WI38 (cell line): ENCODE data around the gene ISCU.
"Not testable (repeated sequence)": the region's sequence is repeated elsewhere in the genome, so short reads cannot be mapped to it uniquely, and the experiment has no call there.

Experiments used
- H3K4me3 ChIP-seq: 2 replicates; pipeline ENCODE4 v1.5.1; 2011; ENCODE audit warnings: low read depth, mild to moderate bottlenecking, control low read depth, low read length
- TF ChIP-seq, protein P1 (sequence below): IDR thresholded peaks from 2 replicates; pipeline ENCODE4 v1.5.1; 2012; ENCODE audit warnings: low read depth, mild to moderate bottlenecking, control low read depth, low read length

ISCU gene

DNA sequence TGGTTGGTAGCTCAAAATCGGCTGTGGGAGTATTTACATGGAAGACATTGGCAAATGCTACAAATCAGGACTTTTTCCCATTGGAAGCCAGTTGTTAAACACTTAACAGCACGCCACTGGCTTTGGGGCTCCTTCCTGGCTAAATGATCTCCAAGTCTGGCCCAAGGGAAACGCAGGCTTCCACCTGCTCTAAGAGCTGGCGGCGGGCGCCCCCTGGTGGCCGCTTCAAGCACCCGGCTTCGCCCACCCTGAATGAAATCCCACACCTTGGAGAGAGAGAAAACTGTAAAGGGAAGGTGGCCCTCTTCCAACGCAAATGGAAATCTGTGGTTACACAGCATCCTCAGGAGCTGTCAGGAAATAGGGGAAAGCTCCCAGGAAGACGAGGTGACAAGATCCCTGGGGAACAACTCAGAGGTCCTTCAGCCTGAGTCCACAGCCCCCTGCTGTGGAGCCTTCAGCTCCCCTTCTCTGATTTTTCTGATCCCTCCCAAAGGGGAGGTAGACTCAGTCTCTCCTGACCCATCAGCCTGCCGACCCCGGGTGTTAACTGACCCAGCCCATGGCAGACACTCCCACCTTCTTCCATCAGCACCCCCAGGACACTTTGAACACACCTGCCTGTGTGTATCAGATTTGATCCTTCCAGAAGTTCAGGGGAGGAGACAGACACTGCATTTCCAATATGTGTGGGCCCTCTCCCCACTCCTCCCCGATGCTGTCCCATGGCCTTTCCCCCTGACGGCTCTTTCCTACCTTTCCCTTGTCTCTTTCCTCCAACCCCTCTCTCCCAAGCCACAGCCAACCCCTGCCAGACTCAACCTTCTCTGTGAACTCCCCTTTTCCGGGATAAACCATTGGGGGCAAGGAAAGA, 55.9 kb downstream of the ISCU start:
- TF ChIP-seq, protein P1, sequence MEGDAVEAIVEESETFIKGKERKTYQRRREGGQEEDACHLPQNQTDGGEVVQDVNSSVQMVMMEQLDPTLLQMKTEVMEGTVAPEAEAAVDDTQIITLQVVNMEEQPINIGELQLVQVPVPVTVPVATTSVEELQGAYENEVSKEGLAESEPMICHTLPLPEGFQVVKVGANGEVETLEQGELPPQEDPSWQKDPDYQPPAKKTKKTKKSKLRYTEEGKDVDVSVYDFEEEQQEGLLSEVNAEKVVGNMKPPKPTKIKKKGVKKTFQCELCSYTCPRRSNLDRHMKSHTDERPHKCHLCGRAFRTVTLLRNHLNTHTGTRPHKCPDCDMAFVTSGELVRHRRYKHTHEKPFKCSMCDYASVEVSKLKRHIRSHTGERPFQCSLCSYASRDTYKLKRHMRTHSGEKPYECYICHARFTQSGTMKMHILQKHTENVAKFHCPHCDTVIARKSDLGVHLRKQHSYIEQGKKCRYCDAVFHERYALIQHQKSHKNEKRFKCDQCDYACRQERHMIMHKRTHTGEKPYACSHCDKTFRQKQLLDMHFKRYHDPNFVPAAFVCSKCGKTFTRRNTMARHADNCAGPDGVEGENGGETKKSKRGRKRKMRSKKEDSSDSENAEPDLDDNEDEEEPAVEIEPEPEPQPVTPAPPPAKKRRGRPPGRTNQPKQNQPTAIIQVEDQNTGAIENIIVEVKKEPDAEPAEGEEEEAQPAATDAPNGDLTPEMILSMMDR, result peak; percentile 90
- no peak overlapping the region for H3K4me3 ChIP-seq

- not testable (repeated sequence) for H3K4me3 ChIP-seq
Observed at GRCh38 chr12:108618953-108619274, 56.5 kb downstream of the ISCU start.
